ENCODE results near the gene PXDN. TPM values are rescaled to one million over a fixed set of nuclear protein-coding genes. Genes with fewer than 3 reads are reported as not detected.
"Not testable (repeated sequence)": the region's sequence is repeated elsewhere in the genome, so short reads cannot be mapped to it uniquely, and the experiment has no call there.

The PXDN gene
- total RNA-seq, 1 donor from 2014 or later: 1.5 TPM

DNA sequence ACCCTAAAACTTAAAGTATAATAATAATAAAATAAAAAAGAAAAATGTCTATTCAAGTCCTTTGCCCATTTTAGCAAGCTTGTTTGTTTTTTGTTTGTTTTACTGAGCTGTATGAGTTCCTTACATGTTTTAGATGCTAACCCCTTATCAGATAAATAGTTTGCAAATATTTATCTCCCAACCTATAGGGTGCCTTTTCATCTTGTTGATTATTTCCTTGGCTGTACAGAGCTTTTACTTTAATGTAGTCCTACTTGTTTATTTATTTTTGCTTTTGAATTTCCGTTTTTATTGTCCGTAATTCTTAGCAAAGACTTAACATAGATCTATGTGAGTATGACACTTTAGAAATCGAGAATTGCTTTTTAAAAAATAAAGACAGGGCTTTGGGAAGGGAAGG, 17.8 kb downstream of the PXDN start:
- intact Hi-C loops (cut with micrococcal nuclease): no loop called here

DNA sequence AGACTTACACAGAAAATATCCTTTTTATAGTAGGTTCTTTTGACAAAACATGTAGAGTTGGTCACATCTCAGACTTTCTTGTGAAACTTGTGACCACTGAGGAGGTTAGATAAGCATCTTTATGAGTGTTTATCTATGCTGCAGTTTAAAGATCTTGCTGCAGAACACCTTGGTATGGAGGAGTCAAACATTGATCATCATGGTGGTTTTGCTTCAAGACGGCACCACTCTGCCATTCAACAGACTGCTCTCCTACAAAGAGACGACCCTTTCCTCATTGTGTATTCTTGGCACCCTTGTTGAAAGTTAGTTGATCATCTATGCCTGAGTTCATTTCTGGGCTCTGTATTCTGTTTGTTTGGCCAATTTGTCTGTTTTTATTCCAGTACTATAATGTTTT, 20.0 kb downstream of the PXDN start:
- intact Hi-C loops (cut with micrococcal nuclease): not testable (repeated sequence)

DNA sequence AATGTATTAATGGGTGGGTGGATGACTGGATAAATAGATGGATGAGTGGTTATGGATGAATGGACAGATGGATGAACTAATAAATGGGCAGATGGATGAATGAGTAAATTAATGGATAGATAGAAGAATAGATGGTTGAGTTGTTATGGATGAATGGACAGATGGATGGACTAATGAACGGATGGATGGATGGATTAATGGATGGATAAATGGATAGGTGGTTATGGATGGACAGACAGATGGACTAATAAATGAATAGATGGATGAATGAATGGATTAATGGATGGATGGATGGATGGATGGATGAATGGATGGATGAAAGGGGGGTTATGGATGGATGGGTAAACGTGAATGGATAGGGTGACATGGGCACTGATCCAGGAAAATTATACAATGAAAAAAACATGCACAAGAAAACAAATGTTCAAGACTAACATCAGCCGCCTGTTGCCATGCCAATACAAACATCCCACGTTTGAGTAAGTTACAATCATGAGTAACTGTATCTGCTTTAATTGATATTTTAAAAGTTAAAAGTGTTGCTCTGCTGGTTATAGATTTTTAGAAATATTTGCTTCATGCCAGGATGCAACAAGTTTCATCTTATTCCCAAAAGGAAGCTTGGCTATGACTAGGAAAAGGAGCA, 20.8 kb downstream of the PXDN start:
- intact Hi-C loops (cut with micrococcal nuclease): no loop called here

DNA sequence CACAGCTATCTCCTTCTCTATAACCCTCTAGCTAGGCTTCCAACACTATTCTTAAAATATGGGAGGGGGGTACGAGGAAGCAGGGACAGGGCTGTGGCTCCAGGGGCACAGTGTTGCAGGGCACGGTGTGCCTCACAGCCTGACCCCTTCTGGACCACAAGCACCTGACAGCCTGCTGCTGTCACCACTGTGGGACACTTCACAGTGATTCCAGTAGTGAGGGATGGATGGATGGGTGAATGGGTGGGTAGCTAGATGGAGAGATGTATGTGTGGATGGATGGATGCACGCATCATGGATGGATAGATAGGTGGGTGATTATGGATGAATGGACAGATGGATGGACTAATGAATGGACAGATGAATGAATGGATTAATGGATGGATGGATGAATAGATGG, 21.6 kb downstream of the PXDN start:
- intact Hi-C loops (cut with micrococcal nuclease): no loop called here

DNA sequence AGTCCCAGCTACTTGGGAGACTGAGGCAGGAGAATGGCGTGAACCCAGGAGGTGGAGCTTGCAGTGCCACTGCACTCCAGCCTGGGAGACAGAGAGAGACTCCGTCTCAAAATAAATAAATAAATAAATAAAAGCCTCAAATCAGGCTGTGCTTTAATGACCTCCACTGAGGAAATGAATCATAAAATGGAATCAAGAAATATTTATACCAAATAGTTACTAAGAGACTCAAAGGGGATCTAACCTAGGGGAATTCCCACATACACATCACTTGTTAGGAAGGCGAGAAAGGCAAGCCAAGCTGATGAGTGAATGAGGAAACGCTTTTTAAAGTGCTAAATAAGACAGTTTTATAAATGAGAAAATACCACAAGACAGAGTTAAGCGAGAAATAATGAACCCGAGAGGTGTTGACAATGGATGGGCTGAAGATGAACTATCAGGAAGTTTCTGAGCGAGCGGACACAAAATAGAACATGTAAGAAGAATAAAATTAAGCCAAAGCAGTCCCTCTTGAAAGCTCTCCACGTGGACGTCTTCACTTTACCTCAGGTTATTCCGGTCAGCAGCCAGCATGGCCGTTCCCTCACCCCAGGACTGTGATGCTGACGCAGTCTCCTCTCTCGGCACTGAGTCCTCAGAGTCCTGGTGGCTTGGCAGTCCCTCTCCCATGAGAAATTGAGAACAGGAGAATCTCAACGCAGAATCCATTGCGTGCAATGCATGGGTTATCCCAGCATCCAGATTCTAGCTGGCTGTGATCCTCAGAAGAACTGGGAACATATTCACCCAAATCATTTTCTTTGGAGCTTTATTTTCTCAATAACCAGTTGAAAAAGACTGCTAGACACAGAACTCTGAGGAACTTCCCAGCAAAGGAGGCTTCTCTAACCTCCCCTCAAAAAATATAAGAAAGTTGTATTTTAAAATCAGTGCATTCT, 22.3 kb downstream of the PXDN start:
- intact Hi-C loops (cut with micrococcal nuclease): no loop called here

DNA sequence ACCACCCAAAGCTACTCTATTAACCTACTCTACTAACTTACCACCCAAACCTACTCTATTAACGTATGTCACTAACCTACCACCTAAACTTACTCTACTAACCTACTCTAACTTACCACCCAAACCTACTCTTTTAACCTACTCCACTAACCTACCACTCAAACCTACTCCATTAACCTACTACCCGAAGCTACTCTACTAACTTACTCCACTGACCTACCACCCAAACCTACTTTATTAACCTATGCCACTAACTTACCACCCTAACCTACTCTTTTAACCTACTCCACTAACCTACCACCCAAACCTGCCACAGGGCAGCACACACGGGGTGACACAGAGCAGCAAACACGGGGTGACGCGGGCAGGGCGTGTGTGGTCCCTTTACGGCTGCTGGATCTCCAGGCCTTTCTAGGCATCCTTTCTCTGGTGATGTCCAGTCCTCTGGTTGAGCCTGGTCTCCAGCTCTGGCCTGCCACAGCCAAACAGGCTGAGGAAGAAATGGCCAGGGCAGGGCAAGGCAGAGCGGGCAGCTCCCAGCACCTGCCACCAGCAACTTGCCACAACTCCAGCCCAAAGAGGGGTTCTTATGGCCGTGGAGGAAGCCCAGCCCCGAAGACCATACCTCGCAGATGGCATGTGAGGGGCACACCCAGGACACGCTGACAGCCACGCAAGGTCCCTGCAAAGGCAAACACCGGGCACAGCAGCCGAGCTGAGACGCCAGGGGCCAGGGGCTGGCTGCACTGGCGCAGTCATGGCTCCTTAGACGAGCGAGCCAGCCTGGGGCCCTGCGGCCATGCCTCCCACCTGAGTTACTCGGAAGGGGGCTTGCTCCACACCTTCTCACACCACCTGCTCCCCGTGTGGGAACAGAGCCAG, 25.7 kb downstream of the PXDN start:
- intact Hi-C loops (cut with micrococcal nuclease): no loop called here

DNA sequence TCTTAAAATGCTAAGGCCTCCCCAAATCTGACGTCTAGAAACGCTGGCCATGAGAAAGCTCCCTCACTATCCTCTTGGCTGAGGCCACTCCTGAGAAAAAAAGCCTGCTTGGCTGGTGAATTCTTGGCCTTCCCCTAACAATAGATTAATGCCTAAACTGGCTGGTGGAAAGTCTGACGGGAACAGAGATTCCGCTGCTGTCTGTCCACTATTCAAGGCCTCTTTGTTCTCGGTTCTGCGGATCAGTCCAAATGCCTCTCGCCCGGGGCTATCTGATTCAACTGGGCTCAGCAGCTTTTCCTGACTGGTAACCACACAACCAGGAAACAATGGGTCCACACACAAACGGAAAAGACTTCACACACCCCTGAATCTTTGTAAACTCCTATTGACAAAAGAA, 27.2 kb downstream of the PXDN start:
- intact Hi-C loops (cut with micrococcal nuclease): no loop called here

DNA sequence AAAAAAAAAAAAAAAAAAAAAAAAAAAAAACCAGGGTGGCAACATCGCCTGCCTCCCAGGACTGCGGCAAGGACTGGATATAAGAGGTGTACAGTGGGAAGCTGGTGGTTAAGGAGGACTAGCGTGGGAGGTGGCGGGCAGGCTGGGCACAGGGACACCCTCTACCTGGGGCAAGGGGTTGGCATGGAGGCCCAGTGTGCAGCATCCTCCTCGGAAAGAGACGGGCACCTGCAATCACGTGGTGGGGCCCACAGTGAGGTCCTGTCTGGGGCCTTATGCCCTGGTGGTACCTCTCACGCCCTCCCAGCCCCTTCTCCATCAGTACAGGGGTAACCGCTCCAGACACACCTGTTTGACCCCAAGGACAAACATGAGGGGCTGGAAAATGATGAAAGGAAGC, 27.9 kb downstream of the PXDN start:
- intact Hi-C loops (cut with micrococcal nuclease): no loop called here

DNA sequence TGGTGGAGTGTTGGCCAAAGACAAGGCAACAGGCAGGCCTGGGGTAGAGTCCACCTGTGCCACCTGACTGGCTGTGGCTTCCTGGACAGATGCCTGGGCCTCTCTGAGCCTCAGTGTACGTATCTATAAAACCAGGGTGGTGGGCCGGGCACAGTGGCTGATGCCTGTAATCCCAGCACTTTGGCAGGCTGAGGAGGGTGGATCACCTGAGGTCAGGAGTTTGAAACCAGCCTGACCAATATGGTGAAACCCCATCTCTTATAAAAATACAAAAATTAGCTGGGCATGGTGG, 28.4 kb downstream of the PXDN start:
- intact Hi-C loops (cut with micrococcal nuclease): not testable (repeated sequence)

DNA sequence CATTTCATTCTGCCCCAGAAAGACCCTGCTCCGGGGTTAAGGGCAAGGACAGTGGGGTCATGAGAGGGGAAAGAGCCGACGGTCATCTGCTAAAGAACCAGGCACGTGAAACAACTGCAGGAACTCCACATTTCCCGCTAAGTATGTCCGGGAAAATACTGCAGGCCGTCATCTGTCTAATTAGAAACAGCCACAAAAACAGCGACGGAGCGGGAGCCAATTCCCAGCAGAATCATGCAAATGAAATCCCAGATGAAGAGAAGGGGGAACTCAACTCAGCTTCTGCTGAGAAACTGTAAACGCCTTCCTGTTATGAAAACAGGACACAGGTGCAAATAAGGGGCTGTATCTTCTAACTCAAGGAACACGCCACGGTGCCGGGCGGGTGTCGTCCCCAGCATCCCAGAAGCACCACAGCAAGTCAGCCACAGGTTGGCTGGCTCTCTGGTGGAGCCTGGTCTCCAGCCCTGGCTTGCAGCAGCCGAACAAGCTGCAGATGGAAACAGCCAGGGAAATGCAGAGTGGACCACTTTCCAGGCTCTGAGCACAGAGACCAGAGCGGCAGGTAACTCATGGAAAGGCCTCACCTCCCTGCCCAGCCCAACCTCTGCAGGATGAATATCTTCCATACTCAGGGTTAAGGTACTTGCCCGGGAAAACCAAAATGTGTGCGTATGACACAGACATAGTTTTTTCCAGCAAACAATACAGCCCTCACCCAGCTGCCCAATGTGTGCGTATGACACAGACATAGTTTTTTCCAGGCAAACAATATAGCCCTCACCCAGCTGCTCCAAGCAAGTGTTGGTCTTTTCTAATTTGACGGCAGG, 28.9 kb downstream of the PXDN start:
- intact Hi-C loops (cut with micrococcal nuclease): no loop called here

DNA sequence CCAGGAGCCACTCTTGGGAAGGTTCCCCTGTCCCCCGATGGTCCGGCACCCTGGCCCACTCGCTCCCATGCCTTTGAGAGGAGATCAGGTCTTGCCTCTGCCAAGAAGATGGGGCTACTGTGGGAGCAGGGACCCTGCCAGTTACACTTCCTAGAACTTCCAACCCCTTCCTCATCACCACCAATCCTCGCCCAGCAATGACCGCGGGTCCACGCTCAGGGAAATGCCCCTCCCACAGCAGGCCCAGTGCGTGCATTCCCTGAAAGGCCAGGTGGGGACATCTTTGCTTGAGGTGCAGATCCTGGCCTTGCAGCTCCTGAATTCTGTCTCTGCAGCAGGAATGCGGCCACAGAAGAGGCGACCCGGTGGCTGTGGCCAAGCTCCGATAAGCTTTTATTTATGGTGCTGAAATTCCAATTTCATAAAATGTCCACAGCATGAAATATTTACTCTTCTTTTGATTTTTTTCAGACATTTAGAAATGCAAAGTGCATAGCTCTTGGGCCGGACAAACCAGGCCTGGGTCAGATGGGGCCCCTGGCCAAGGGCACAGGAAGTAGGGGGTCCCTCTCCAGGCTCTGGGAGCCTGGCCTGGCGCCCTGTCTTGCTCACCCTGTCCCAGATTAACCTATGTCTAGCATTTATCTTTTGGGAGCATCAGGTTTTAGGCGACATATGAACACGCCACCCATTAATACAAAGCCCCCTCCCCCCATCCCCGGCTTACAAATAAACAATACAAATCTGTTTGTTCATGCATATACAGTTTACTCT, 29.8 kb downstream of the PXDN start:
- intact Hi-C loops (cut with micrococcal nuclease): no loop called here

DNA sequence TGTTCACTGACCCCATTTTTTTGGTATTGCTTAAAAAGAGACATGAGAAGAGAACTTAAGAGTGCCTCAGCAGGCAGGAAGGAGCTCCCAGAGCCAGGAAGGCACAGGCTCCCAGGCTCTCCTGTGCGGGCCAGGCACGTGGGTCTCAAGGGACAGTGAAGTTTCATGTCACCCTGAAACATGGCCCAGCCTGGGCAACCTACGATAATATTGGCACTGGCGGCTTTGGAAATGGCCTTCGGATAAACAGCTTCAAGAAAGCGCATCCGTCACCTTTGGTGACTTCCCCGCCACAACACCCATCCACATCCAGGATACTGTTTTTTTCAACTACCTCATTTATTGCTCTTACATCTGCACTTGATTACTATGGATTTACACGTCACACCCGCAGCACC, 30.5 kb downstream of the PXDN start:
- intact Hi-C loops (cut with micrococcal nuclease): no loop called here

DNA sequence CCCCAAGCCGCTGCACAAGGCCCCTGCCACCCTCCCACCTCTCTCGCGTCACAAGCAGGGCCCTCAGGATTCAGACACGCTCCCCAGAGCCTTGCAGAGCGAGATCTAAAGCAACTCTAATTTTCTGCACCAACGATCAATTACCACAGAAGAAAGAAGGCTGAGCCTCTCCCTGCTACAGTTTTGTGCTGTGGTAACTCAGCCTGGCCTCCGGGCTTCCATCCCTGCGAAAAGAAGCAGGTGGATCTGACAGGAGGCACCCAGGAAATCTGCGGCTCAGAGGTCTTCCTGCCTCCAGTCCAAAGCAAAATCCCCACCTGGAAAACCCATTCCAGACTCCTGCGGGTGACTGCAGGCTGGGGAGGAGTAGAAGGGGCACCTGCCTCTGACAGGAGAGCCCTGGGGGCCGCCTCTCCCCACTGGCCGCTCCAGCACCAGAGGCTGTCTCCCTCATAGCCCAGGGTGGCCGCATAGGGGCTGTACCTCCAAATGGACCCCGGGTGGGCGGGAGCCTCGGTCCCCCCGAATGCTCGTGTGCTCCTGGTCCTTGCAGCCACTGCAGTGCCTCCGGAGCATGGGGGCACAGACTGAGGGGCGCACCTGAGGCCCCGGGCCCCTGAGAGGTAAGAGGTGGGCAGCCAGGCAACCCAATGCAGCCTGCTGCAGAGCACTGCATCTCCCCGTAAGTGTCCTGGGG, 31.0 kb downstream of the PXDN start:
- intact Hi-C loops (cut with micrococcal nuclease): no loop called here

DNA sequence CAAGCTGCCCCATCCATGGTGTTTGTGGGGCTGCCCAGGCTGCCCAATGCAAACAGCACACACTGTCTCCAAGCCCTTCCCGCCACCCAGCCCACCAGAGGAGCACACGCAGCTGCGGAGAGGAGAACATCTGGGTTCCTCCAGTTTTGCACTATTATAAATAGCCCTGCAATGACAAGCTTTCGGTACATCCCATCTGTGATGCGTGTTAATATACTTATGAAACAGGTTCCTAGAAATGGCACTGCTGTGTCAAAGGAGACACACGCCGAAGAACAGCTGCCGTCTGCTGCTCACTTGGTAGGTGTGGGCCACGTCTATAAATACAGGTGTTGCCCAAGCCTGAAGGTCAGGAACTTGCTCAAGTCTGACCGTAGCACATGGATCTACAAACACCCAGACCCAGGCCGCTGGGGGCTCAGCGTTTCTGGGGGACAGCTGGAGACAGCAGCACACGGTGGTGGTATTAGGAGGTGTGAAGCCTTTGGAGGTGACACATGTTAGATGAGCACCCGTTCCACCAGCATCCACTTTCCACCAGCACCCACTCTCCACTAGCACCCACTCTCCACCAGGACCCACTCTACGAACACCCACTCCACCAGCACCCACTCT, 34.3 kb downstream of the PXDN start:
- intact Hi-C loops (cut with micrococcal nuclease): no loop called here

DNA sequence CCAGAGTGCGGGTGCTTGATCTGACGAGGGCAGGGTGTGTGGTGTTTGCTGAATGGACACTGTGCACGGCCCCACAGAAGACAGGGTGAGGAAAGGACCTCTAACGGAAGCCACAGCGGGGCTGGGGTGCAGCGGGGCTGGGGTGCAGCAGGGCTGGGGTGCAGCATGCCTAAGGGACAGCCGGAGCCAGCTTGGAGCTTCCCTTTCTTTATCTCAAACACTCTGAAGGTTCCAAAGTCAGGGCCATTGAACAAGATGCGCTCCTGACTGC, 35.0 kb downstream of the PXDN start:
- intact Hi-C loops (cut with micrococcal nuclease): no loop called here

DNA sequence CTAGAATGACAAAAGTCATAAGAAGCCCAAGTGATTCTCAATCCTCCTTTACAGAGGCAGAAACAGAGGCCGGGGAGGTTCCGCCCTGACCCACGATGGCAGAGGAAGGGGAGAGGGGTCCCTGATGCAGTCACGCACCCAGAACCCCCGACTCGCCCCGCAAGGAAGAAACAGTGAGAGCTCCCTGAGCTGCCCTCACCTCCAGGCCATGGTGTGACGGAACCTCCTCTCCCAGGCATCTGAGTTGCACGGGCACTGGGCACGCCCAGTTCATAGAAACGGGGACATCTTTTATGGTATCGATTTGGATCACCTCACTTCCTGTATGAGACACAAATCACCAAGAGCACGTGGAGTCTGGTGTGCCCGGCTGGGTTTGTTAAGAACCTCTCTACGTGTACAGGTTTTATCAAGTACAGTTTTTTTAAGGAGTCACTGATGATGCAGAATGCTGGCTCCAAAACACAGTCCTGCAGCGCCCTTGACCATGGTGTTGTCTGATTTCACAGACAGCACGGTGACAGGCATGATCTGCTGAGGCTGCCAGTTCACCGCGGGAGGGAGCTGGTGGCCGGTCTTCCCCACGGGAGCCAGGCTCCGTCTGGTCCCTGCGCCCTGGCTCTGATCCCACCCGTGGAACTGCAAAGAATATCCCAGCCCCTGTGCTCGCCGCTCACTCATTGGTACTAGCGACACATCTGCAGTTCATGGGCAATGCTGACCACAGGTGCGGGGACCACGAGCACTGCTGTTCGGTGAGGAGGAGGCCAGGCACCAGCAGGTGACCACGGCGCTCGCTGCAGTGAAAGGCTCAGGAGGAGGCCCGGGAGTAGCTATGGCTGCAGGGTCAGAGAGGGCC, 35.6 kb downstream of the PXDN start:
- intact Hi-C loops (cut with micrococcal nuclease): no loop called here

DNA sequence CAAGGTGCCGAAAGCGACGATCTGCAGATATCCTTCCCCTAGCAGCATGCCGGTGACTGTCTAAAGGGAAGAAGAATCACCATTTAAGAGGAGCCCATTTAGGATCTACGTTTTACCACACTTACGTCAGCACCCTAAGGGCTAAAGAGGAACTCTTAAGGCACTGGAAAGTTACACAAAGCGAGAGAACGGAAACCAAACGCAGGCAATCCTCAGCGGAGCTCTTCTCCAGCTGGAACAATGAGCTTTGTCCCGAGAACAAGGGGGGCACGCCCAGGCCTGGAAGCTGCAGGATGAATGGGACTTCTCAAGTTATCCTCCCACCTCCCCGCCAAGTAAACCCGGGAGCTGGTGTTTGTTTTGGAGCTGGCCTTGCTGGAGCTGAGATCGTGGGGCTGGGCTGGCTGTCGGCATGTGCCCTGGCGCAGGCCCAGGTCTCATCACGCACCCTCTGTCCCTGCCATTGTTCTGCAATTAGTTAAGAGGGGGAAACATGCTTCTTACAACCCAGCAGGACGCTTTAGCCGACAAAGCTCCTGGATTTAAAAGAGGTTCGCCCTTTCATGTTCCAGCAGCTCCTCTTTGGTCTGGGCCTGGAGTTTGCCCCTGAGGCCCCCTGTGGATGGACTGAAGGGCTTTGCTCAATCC, 36.4 kb downstream of the PXDN start:
- intact Hi-C loops (cut with micrococcal nuclease): no loop called here
